HepG2 (cell line): ENCODE data around the gene UQCRC1. TPM values are rescaled to one million over a fixed set of nuclear protein-coding genes. Genes with fewer than 3 reads are reported as not detected.

Experiments
- DMTF1 ChIP-seq: sonication (generic); formaldehyde crosslinking; IDR thresholded peaks from 2 replicates; pipeline ENCODE4 v1.4.0; 2020; ENCODE audit warnings: mild to moderate bottlenecking, missing genetic modification reagents
- EED ChIP-seq: sonication (generic); formaldehyde crosslinking; IDR thresholded peaks from 2 replicates; pipeline ENCODE4 v1.5.0; 2020; ENCODE audit warnings: mild to moderate bottlenecking, missing genetic modification reagents
- FOSL2 ChIP-seq: sonication (generic); formaldehyde crosslinking; IDR thresholded peaks from 2 replicates; pipeline ENCODE4 v1.4.0; 2020; ENCODE audit warnings: missing genetic modification reagents
- HDAC1 ChIP-seq: sonication (generic); formaldehyde crosslinking; IDR thresholded peaks from 2 replicates; pipeline ENCODE4 v1.5.1; 2020; ENCODE audit warnings: mild to moderate bottlenecking, missing genetic modification reagents
- HNF4G ChIP-seq, 2 experiments: sonication (generic) in 1 of 2; formaldehyde crosslinking in 1 of 2; IDR thresholded peaks; 2 replicates each; pipeline versions ENCODE4 v1.4.0 to v1.6.1; 2011 to 2020; ENCODE audit warnings: borderline replicate concordance in 2 of 2, low read depth in 2 of 2, mild to moderate bottlenecking in 2 of 2, low read length in 1 of 2, missing genetic modification reagents in 1 of 2, moderate library complexity in 1 of 2
- PREB ChIP-seq: sonication (generic); formaldehyde crosslinking; IDR thresholded peaks from 2 replicates; pipeline ENCODE4 v1.4.0; 2020; ENCODE audit warnings: missing genetic modification reagents
- SMC3 ChIP-seq: IDR thresholded peaks from 2 replicates; pipeline ENCODE4 v1.6.1; 2011; ENCODE audit warnings: low read length, improper control_type of control experiment
- TOE1 ChIP-seq: sonication (generic); formaldehyde crosslinking; IDR thresholded peaks from 2 replicates; pipeline ENCODE4 v1.4.0; 2020; ENCODE audit warnings: mild to moderate bottlenecking, missing genetic modification reagents
- XRCC5 ChIP-seq: fragments of 200-400 bp; formaldehyde crosslinking; optimal IDR thresholded peaks from 2 replicates; pipeline ENCODE3; 2017; ENCODE audit warnings: mild to moderate bottlenecking, low read length
- ZHX1 ChIP-seq: sonication (generic); formaldehyde crosslinking; IDR thresholded peaks from 2 replicates; pipeline ENCODE4 v1.8.1; 2022; ENCODE audit warnings: low read depth, mild to moderate bottlenecking, missing genetic modification reagents
- ZHX2 ChIP-seq, 2 experiments: sonication (generic) in 1 of 2; formaldehyde crosslinking in 1 of 2; IDR thresholded peaks; 2 replicates each; pipeline versions ENCODE4 v1.6.1 to v1.9.0; 2014 to 2022; ENCODE audit warnings: antibody characterized with exemption in 1 of 2, borderline replicate concordance in 1 of 2, inconsistent platforms in 1 of 2, low read depth in 1 of 2, missing genetic modification reagents in 1 of 2
- ZNF136 ChIP-seq: sonication (generic); formaldehyde crosslinking; IDR thresholded peaks from 2 replicates; pipeline ENCODE4 v1.8.1; 2022; ENCODE audit warnings: low read depth, mild to moderate bottlenecking, moderate library complexity, missing genetic modification reagents
- ZNF660 ChIP-seq: sonication (generic); formaldehyde crosslinking; IDR thresholded peaks from 2 replicates; pipeline ENCODE4 v1.5.1; 2020; ENCODE audit warnings: mild to moderate bottlenecking, low read depth, missing genetic modification reagents, borderline replicate concordance
- ZNF713 ChIP-seq: sonication (generic); formaldehyde crosslinking; IDR thresholded peaks from 2 replicates; pipeline ENCODE4 v1.4.0; 2020; ENCODE audit warnings: mild to moderate bottlenecking, missing genetic modification reagents
- ZZZ3 ChIP-seq: sonication (generic); formaldehyde crosslinking; IDR thresholded peaks from 2 replicates; pipeline ENCODE4 v1.4.0; 2020; ENCODE audit warnings: missing genetic modification reagents, mild to moderate bottlenecking, borderline replicate concordance
- polyA plus RNA-seq, 8 experiments: library from polyadenylated mRNA; depleted of rRNA in 3 of 8; stranded (reverse) in 7 of 8; unstranded in 1 of 8; fragments of >200 nt; fragmentation: Illumina TruSeq in 4 of 8; extraction: Trizol in 4 of 8; gene quantifications; 2 replicates each; pipeline versions ENCODE4 v1.2.1 to v1.2.3, GENCODE V29; 2011 to 2016; ENCODE audit warnings: low read depth in 4 of 8, missing spikeins in 1 of 8, mixed read lengths in 1 of 8; ENCODE audit not compliant: insufficient read depth in 1 of 8
- total RNA-seq, 5 experiments: library from RNA; depleted of rRNA; stranded (reverse); fragments of >200 nt; fragmentation: Illumina TruSeq; extraction: Trizol; gene quantifications; 2 replicates each; pipeline ENCODE4 v1.2.3, GENCODE V29; 2016; ENCODE audit warnings: low read depth in 1 of 5

Gene UQCRC1
- total and polyA plus RNA-seq, 2 of the 13 experiments (the other 11 are each of a cell fraction or from before 2014, with no cell fraction given), result 316 to 680 TPM

- TF ChIP-seq ZZZ3 (CRISPR knock-in tag), result no peak
- no peak for TF ChIP-seq DMTF1 (CRISPR knock-in tag)
- TF ChIP-seq XRCC5, result peak; percentile 69
- 0 out of 2 replicates have a peak, but pooled peaks have one; percentile 52 for TF ChIP-seq ZHX1 (CRISPR knock-in tag)
- 0 out of 2 replicates have a peak, but pooled peaks have one; percentile 61 for TF ChIP-seq ZNF136
- no peak for TF ChIP-seq ZNF713 (CRISPR knock-in tag)
- no peak for TF ChIP-seq PREB
- TF ChIP-seq HNF4G (IDR thresholded peaks at IDR 0.05; ENCODE audit: borderline replicate concordance, low read depth, low read length), result no peak
- TF ChIP-seq HNF4G (CRISPR knock-in tag; IDR thresholded peaks at IDR 0.05; ENCODE audit: borderline replicate concordance, low read depth), result peak; percentile 18; the same call in 1 of the 2 replicates
- TF ChIP-seq SMC3, result peak; percentile 56
- TF ChIP-seq ZNF660 (CRISPR knock-in tag), result no peak
- no peak for TF ChIP-seq TOE1 (CRISPR knock-in tag)
- no peak for TF ChIP-seq ZHX2 (IDR thresholded peaks at IDR 0.05; ENCODE audit: low read depth)
- 0 out of 2 replicates have a peak, but pooled peaks have one; percentile 80 for TF ChIP-seq ZHX2 (CRISPR knock-in tag; IDR thresholded peaks at IDR 0.05; ENCODE audit: borderline replicate concordance)
- TF ChIP-seq HDAC1 (CRISPR knock-in tag), result peak; percentile 88
- TF ChIP-seq FOSL2 (CRISPR knock-in tag), result no peak; the same call in none of the 2 replicates
- no peak for TF ChIP-seq EED (CRISPR knock-in tag)
Observed at GRCh38 chr3:48635222-48636021, 26.0 kb upstream of the UQCRC1 start, which contains the start of gene SLC26A6 (continued).
